HepG2 (cell line): Measurements from ENCODE around the gene NUB1. TPM values are rescaled to one million over a fixed set of nuclear protein-coding genes. Genes with fewer than 3 reads are reported as not detected.

Experiments used
- ATAC-seq: fragments of 200-7000 bp; cut with Tn5 transposase; 3 replicates; pipeline ENCODE4 v1.9.1; 2020; ENCODE audit warnings: mild to moderate bottlenecking, moderate library complexity
- BruUV-seq: library from RNA; stranded (reverse); fragments of 400-500 nt; replicated peaks from 2 replicates; lab custom pipeline; 2021; lab: Mats Ljungman, UMichigan
- CTCF ChIA-PET: fragments of 300-600 bp; formaldehyde crosslinking; extraction: SDS; loops from one replicate; lab custom pipeline; 2021; ENCODE audit warnings: low total read pairs, inconsistent platforms, low intra/inter-chr PET ratio; lab: Yijun Ruan, JAX
- POLR2A ChIA-PET: fragments of 350-600 bp; sonication (Branson Sonifier 250); formaldehyde crosslinking; loops from one replicate; lab custom pipeline; 2020; ENCODE audit warnings: antibody characterized with exemption, inconsistent platforms; lab: Yijun Ruan, JAX
- DNase-seq: peaks from one replicate; pipeline ENCODE4 v3.0.0-alpha.2; 2015; ENCODE audit warnings: low spot score
- FAIRE-seq: peaks from 3 replicates; lab custom pipeline; 2011; peaks lifted over from hg19 to GRCh38; lab: Jason Lieb, UNC
- H2AFZ ChIP-seq: one replicate; pipeline ENCODE4 v1.6.1; 2011; ENCODE audit warnings: low read length, inconsistent platforms
- H3K27ac ChIP-seq: fragments of 300-600 bp; 3 replicates; pipeline ENCODE4 v1.8.0; 2011; ENCODE audit warnings: mixed run types, mild to moderate bottlenecking, mixed read lengths, low read length, inconsistent platforms; ENCODE audit not compliant: insufficient read depth; ENCODE audit errors: extremely low read length
- H3K27me3 ChIP-seq, 2 experiments: fragments of 200-600 bp in 1 of 2; 2 replicates in 1 of 2; 3 replicates in 1 of 2; pipeline versions ENCODE4 v1.6.0 to v1.8.0; 2011; ENCODE audit warnings: low read length in 2 of 2, mild to moderate bottlenecking in 2 of 2, moderate library complexity in 2 of 2, inconsistent platforms in 1 of 2; ENCODE audit not compliant: insufficient read depth in 2 of 2, control insufficient read depth in 1 of 2
- H3K36me3 ChIP-seq, 2 experiments: fragments of 200-600 bp in 1 of 2; replicated peaks in 1 of 2; 2 replicates in 1 of 2; 3 replicates in 1 of 2; pipeline versions ENCODE4 v1.5.1 to v1.8.0; 2011; ENCODE audit warnings: low read length in 2 of 2, inconsistent platforms in 1 of 2; ENCODE audit not compliant: insufficient read depth in 2 of 2, control insufficient read depth in 1 of 2
- H3K4me1 ChIP-seq: 2 replicates; pipeline ENCODE4 v1.5.1; 2012; ENCODE audit warnings: low read length, inconsistent platforms; ENCODE audit not compliant: insufficient read depth
- H3K4me2 ChIP-seq: 2 replicates; pipeline ENCODE4 v1.6.0; 2011; ENCODE audit warnings: low read depth, low read length, inconsistent platforms
- H3K4me3 ChIP-seq, 3 experiments: fragments of 200-600 bp in 1 of 3; sonication (generic), shearing (Covaris generic) in 1 of 3; replicated peaks in 1 of 3; 2 replicates each; pipeline ENCODE4 v1.5.1; 2011 to 2016; ENCODE audit warnings: low read length in 3 of 3, inconsistent platforms in 2 of 3, low read depth in 2 of 3, mild to moderate bottlenecking in 2 of 3, control low read depth in 1 of 3, mixed read lengths in 1 of 3; ENCODE audit not compliant: insufficient read depth in 1 of 3
- H3K79me2 ChIP-seq: one replicate; pipeline ENCODE4 v1.6.1; 2011; ENCODE audit warnings: low read length, inconsistent platforms; ENCODE audit not compliant: insufficient read depth
- H3K9ac ChIP-seq: 2 replicates; pipeline ENCODE4 v1.6.0; 2011; ENCODE audit warnings: mild to moderate bottlenecking, low read depth, low read length, inconsistent platforms; ENCODE audit not compliant: insufficient read depth
- H3K9me3 ChIP-seq: 2 replicates; pipeline ENCODE4 v1.5.1; 2012; ENCODE audit warnings: mild to moderate bottlenecking, low read length
- H4K20me1 ChIP-seq: 2 replicates; pipeline ENCODE4 v1.6.0; 2011; ENCODE audit warnings: inconsistent platforms, mild to moderate bottlenecking, low read length, moderate library complexity; ENCODE audit not compliant: insufficient read depth
- ADNP ChIP-seq: sonication (generic); formaldehyde crosslinking; IDR thresholded peaks from 2 replicates; pipeline ENCODE4 v1.4.0; 2020; ENCODE audit warnings: missing genetic modification reagents
- ARNT2 ChIP-seq: sonication (generic); formaldehyde crosslinking; IDR thresholded peaks from 2 replicates; pipeline ENCODE4 v1.8.0; 2022; ENCODE audit warnings: mild to moderate bottlenecking, low read depth, missing genetic modification reagents, moderate library complexity
- CHCHD3 ChIP-seq: sonication (generic); formaldehyde crosslinking; IDR thresholded peaks from 2 replicates; pipeline ENCODE4 v1.8.0; 2022; ENCODE audit warnings: mild to moderate bottlenecking, missing genetic modification reagents, moderate library complexity
- GTF2F1 ChIP-seq: fragments of 150-350 bp; IDR thresholded peaks from 2 replicates; pipeline ENCODE4 v1.6.1; 2014; ENCODE audit warnings: low read length
- HES4 ChIP-seq: sonication (generic); formaldehyde crosslinking; IDR thresholded peaks from 2 replicates; pipeline ENCODE4 v1.9.0; 2021; ENCODE audit warnings: mild to moderate bottlenecking, missing genetic modification reagents, borderline replicate concordance
- MLLT10 ChIP-seq: sonication (generic); formaldehyde crosslinking; IDR thresholded peaks from 2 replicates; pipeline ENCODE4 v1.4.0; 2020; ENCODE audit warnings: missing genetic modification reagents
- REST ChIP-seq, 2 experiments: IDR thresholded peaks; 2 replicates each; pipeline ENCODE4 v1.6.1; 2011 to 2012; ENCODE audit warnings: low read length in 2 of 2, borderline replicate concordance in 1 of 2, low read depth in 1 of 2, mild to moderate bottlenecking in 1 of 2, moderate library complexity in 1 of 2
- REXO4 ChIP-seq: sonication (generic); formaldehyde crosslinking; IDR thresholded peaks from 2 replicates; pipeline ENCODE4 v1.8.0; 2022; ENCODE audit warnings: missing genetic modification reagents, mild to moderate bottlenecking, borderline replicate concordance
- TFDP2 ChIP-seq: sonication (generic); formaldehyde crosslinking; IDR thresholded peaks from 2 replicates; pipeline ENCODE4 v1.4.0; 2020; ENCODE audit warnings: missing genetic modification reagents
- ZBTB33 ChIP-seq: sonication (generic); formaldehyde crosslinking; IDR thresholded peaks from 2 replicates; pipeline ENCODE4 v1.4.0; 2020; ENCODE audit warnings: missing genetic modification reagents
- ZNF205 ChIP-seq: IDR thresholded peaks from 2 replicates; pipeline ENCODE4 v1.6.1; 2018; ENCODE audit warnings: missing biosample characterization, missing genetic modification reagents
- ZNF230 ChIP-seq: sonication (generic); formaldehyde crosslinking; IDR thresholded peaks from 2 replicates; pipeline ENCODE4 v1.4.0; 2020; ENCODE audit warnings: mild to moderate bottlenecking, missing genetic modification reagents
- ZNF274 ChIP-seq: sonication (generic); formaldehyde crosslinking; IDR thresholded peaks from 2 replicates; pipeline ENCODE4 v1.5.1; 2020; ENCODE audit warnings: mild to moderate bottlenecking, missing genetic modification reagents
- ZNF343 ChIP-seq: sonication (generic); formaldehyde crosslinking; IDR thresholded peaks from 2 replicates; pipeline ENCODE4 v1.4.0; 2020; ENCODE audit warnings: mild to moderate bottlenecking, missing genetic modification reagents
- ZNF549 ChIP-seq: sonication (generic); formaldehyde crosslinking; IDR thresholded peaks from 2 replicates; pipeline ENCODE4 v1.5.0; 2020; ENCODE audit warnings: missing genetic modification reagents
- ZNF556 ChIP-seq: sonication (generic); formaldehyde crosslinking; IDR thresholded peaks from 2 replicates; pipeline ENCODE4 v1.4.0; 2020; ENCODE audit warnings: mild to moderate bottlenecking, missing genetic modification reagents, borderline replicate concordance
- ZNF782 ChIP-seq: sonication (generic); formaldehyde crosslinking; IDR thresholded peaks from 2 replicates; pipeline ENCODE4 v1.4.0; 2020; ENCODE audit warnings: missing genetic modification reagents, mild to moderate bottlenecking, borderline replicate concordance
- ZSCAN30 ChIP-seq: sonication (generic); formaldehyde crosslinking; IDR thresholded peaks from 2 replicates; pipeline ENCODE4 v1.5.0; 2020; ENCODE audit warnings: mild to moderate bottlenecking, missing genetic modification reagents
- WGBS: methylation state at CpG from one replicate; pipeline ENCODE4 v1.1.6; 2017; ENCODE audit warnings: low lambda C conversion rate; 5-methylcytosine and 5-hydroxymethylcytosine counted together
- in situ Hi-C: cut with HindIII; loops from 2 replicates; pipeline ENCODE4 v1.10.0; 2017; ENCODE audit warnings: low pct_unique_long_range_greater_than_20kb; ENCODE audit not compliant: extremely low pct_ligation_motif_present
- intact Hi-C: fragments of 100-400 bp; cut with micrococcal nuclease; formaldehyde crosslinking; loops from one replicate; pipeline ENCODE4 v1.10.0; 2022; ENCODE audit not compliant: unreplicated experiment
- polyA plus RNA-seq, 8 experiments: library from polyadenylated mRNA; depleted of rRNA in 3 of 8; stranded (reverse) in 7 of 8; unstranded in 1 of 8; fragments of >200 nt; fragmentation: Illumina TruSeq in 4 of 8; extraction: Trizol in 4 of 8; gene quantifications; 2 replicates each; pipeline versions ENCODE4 v1.2.1 to v1.2.3, GENCODE V29; 2011 to 2016; ENCODE audit warnings: low read depth in 4 of 8, missing spikeins in 1 of 8, mixed read lengths in 1 of 8; ENCODE audit not compliant: insufficient read depth in 1 of 8
- total RNA-seq, 5 experiments: library from RNA; depleted of rRNA; stranded (reverse); fragments of >200 nt; fragmentation: Illumina TruSeq; extraction: Trizol; gene quantifications; 2 replicates each; pipeline ENCODE4 v1.2.3, GENCODE V29; 2016; ENCODE audit warnings: low read depth in 1 of 5

The NUB1 gene
- total and polyA plus RNA-seq, 2 of the 13 experiments (the other 11 are each of a cell fraction or from before 2014, with no cell fraction given) = 27.1 to 37.0 TPM

- no peak for TF ChIP-seq ZNF782 (CRISPR knock-in tag)
- no peak for TF ChIP-seq HES4
- no peak for TF ChIP-seq GTF2F1
- no peak for TF ChIP-seq CHCHD3 (CRISPR knock-in tag)
- no peak for TF ChIP-seq ZSCAN30 (CRISPR knock-in tag)
- no peak for TF ChIP-seq REXO4
- TF ChIP-seq MLLT10 (CRISPR knock-in tag) = no peak
- no peak for TF ChIP-seq ZNF230
- TF ChIP-seq ADNP (CRISPR knock-in tag) = no peak
- no peak for TF ChIP-seq ZNF205 (CRISPR knock-in tag)
- no peak for TF ChIP-seq ZNF343 (CRISPR knock-in tag)
Measured at GRCh38 chr7:151340794-151341356, 737 bp upstream of the NUB1 start (continued).

GRCh38 chr7:151342102-151342646 is 562 bp downstream of the NUB1 start:
- H3K4me3 ChIP-seq = peak overlapping the region; percentile 70 to 99 (median 79)
- CTCF ChIA-PET = interaction anchor here (1.5 kb wide), 1 partner anchor 27 kb away, joined by 5 read pairs; no protein-coding TSS in a partner anchor
- peak overlapping the region; percentile 72 for H3K27ac ChIP-seq
- no peak overlapping the region for H2AFZ ChIP-seq
- peaks cover 53% of the 10 kb centered on the region for H3K4me1 ChIP-seq
- peak overlapping the region; percentile 80 for H3K4me2 ChIP-seq
- intact Hi-C loops = no loop called here
- peak overlapping the region; percentile 85 for H3K9ac ChIP-seq
- H3K9me3 ChIP-seq = no peaks in the 10 kb centered on the region
- H4K20me1 ChIP-seq = 0 out of 2 replicates have a peak, but pooled peaks cover 3% of the 10 kb centered on the region
- in situ Hi-C loops = no loop called here
- peaks cover 14% of the 10 kb centered on the region for H3K79me2 ChIP-seq
- 3% methylated on average over 11 of the region's 11 CpGs for WGBS
- ATAC-seq (no peak), FAIRE-seq (no peak), DNase-seq (no peak)
- TSS peak; percentile 79 for BruUV-seq
- POLR2A ChIA-PET = interaction anchor here (0.9 to 3.0 kb wide), 4 partner anchors 8 to 314 kb away, joined by 3 to 11 read pairs (median 4); partner anchors contain the start of genes ABCB8 and ABCF2
- peaks cover 2 to 12% of the 10 kb centered on the region in 2 experiments; a peak in 4 of 5 replicates for H3K36me3 ChIP-seq
- H3K27me3 ChIP-seq = no peaks in the 10 kb centered on the region
- TF ChIP-seq ARNT2 (CRISPR knock-in tag) (no peak), REST (IDR thresholded peaks at IDR 0.05; ENCODE audit: borderline replicate concordance in 1 of 2, low read depth in 1 of 2, low read length in 2 of 2) (no peak), ZBTB33 (CRISPR knock-in tag) (no peak), TFDP2 (CRISPR knock-in tag) (no peak), ZNF274 (CRISPR knock-in tag) (no peak), ZNF549 (CRISPR knock-in tag) (no peak), ZNF556 (CRISPR knock-in tag) (no peak)
